Stimulated activated CD8-positive, alpha-beta memory T cell treated with anti-CD3 and anti-CD28 coated beads, Interleukin-7, amount 100 ng/mL, for 4 hours (primary cell): ENCODE data around the gene MAP4K2.

Experiments
- DNase-seq, 2 donors: peaks; one replicate each; pipeline ENCODE4 v3.0.0-alpha.2; 2020; ENCODE audit warnings: low read depth in 2 of 2

The MAP4K2 gene

DNA sequence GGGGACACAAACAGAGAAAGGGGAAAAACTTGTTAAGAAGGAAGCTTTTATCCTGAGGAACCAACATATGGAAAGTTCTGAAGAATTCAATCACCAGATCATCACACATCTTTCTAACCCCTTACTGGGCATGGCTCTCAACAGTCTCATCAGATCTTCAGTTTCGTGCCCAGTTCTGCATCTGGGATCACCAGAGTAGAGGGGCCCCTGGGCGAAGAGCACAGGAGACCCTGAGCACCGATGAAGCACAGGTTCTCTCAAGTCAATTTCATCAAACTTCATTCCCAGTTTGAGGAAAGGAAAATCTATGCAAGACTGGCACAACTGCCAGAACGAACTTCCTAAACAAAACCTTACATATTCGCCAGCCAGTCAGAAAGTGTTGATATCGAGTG is 34.7 kb downstream of the MAP4K2 start:
- DNase-seq, result no peak

GRCh38 chr11:64767344-64768299 is 35.4 kb downstream of the MAP4K2 start:
- DNase-seq, result peak; percentile 63 to 64

DNA sequence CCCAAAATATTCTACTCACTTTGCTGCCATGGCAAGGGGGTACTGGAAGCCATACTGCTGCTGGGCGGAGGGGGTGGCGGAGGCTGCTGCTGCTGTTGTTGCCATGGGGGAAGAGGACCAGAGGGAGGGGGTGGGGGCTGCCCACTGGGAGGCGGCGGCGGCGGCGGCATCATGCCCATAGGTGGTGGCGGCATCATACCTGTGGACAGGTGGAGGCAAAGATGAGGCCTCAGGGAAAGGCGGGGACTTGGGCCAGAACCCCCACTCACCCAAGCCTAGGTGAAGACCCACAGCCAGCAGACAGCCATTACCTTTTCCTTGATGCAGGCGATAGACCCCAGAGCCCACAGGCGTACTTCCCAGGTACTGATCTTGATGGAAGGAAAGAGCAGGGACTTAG is 36.1 kb downstream of the MAP4K2 start:
- DNase-seq, result no peak

- DNase-seq, result no peak
Observed at GRCh38 chr11:64765851-64766665, 37.0 kb downstream of the MAP4K2 start.

DNA sequence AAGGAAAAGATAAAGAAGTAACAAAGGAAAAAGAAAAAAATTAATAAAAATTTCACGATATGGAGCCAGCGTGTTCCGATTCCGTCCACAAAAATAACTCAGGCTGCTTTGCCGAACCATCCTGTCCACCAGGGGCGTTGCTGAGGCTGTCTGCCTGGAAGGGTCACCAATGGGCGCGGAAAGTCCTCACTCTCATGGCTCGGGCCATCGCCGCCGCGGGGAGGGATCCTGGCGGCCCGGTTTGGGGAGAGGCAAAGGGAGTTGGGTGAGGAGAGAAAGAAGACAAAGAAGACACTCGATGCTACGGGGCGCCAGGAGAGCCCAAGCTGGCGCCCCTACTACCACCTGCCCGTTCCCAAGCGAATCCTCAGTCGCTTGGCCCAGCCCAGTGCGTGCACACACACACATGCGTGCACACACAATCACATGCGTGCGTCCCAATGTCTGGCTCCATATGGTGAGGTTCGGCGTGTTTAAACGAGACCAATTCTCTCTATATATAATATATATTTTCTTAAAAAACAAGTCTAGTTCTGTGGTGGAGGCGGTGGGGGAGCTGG is 37.6 kb downstream of the MAP4K2 start:
- DNase-seq, result no peak

GRCh38 chr11:64764753-64765152 is 38.3 kb downstream of the MAP4K2 start:
- no peak for DNase-seq

GRCh38 chr11:64764040-64764611 is 38.9 kb downstream of the MAP4K2 start:
- DNase-seq, result peak; percentile 59 to 67

DNA sequence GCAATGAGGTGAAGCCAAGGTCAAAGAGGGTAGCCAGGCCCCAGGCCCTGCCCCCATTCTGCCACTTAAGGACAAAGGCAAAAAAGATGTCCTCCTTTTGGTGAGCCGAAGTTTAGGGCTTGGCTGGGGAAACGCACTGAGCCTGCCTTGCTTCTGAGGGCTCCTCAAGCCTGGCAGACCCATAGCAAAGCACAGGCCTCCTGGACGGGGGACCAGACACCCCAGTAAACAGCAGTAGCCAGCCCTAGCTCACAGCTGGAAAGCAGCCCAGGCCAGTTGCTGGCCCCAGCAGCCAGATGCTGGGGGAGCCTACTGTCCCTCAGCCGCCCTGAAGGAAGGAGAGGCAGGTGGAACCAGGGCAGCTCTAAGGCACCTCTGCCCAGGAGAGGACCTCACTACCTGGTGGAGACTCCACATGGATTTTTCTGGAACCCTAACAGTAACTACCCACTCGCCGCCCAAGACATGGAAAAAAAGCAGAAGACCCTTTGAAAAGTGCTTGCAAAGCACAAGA is 39.4 kb downstream of the MAP4K2 start:
- no peak for DNase-seq

GRCh38 chr11:64762674-64763525 is 40.1 kb downstream of the MAP4K2 start:
- DNase-seq, result no peak

DNA sequence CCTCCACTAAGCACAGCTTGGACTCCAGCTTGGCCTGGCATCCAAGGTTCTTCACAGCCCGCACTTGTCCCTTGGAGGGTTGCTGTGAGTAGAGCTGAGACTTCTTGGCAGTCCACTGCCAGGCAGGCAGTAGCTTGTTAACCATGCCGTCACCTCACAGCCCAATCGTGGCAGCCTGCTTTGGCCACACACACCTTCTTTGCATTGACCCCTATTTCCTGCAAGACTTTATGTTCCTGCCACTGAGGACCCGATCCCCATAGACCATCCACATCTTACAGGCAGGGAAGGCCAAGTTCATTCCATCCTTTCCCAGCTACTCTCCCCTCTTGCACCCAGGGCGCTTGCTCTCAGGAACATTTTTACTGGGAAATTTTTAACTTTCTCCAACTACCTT is 40.7 kb downstream of the MAP4K2 start:
- no peak for DNase-seq

GRCh38 chr11:64760759-64761420 is 42.1 kb downstream of the MAP4K2 start:
- DNase-seq, result no peak

- no peak for DNase-seq
Observed at GRCh38 chr11:64759722-64760719, 43.0 kb downstream of the MAP4K2 start, which contains the start of gene PYGM. TSS of gene PYGM (minus strand) at chr11:64759974. CDS start at chr11:64759898, 76 bp downstream.

DNA sequence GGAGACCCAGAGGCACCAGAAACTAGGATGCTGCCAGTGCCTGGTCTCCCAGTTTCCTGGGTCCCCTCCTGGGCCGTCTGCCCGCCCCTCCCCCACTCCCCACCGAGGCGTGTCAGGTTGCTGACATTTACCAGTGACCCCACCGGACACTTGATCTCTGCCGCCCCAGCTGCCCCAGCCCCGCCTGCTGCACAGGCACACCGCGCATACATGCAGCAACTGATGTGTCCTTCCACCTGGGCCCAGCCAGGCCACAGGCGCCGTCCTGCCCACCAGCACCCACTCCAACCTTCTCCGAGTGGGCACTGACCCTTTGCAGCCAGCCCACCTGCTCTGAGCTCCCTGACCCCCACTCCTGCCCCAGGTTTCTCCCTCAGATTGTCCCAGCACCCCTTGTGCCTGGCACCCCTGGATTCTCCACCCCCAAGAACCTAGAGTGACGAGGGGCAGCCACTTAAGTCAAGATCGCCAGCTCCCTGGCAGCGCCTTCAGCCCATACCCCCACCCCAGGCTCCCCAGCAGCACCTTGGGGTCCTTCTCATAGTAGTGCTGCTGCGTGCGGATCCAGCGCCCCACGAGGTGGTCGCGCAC is 43.8 kb downstream of the MAP4K2 start:
- no peak for DNase-seq

- no peak for DNase-seq
Observed at GRCh38 chr11:64758330-64759079, 44.5 kb downstream of the MAP4K2 start.

- DNase-seq, result no peak
Observed at GRCh38 chr11:64757549-64758329, 45.3 kb downstream of the MAP4K2 start.

DNA sequence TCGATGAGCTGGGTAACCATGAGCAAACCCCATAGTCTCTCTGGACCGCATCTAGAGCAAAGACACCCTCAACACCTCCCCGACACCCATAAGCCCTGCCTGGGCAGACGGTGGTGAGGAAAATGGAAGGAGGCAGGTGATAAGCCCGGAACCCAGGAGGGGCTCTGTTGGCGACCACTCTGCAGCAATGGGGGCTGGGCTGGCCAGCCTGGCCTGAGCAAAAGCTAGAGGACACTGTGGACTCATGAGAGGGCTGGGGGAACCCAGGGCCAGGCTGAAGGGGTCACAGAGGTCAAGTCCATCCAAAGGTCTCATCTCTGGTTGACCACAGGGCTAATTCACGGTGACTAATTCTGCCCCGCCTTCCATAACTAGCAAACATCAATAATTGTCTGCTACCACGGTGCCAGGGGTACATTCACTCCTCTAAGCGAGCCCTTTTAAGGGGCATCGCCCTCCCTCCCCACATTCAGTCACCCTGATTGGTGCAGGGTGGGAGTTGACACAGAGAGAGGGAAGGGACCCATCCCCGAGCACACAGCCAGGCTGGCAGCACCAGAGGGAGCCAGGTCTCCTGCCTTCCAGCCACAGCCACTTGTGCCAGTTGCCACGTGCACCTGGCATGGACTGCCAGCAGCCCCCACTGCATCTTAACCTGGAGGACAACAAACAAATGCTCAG is 47.2 kb downstream of the MAP4K2 start:
- DNase-seq, result no peak
